WTC11 (cell line): ENCODE data around the gene TRIM17. TPM values are rescaled to one million over a fixed set of nuclear protein-coding genes. Genes with fewer than 3 reads are reported as not detected.

ENCODE experiments used
- ATAC-seq: fragments of 200-7000 bp; cut with Tn5 transposase; 2 replicates; pipeline ENCODE4 v1.10.0; 2021; ENCODE audit warnings: mild to moderate bottlenecking, moderate library complexity
- CTCF ChIA-PET: fragments of 300-600 bp; sonication (Branson Sonifier 250); formaldehyde crosslinking; loops from one replicate; lab custom pipeline; 2021; ENCODE audit warnings: antibody characterized with exemption; lab: Charles Lee
- POLR2A ChIA-PET: fragments of 350-600 bp; sonication (Branson Sonifier 250); formaldehyde crosslinking; loops from one replicate; lab custom pipeline; 2021; ENCODE audit warnings: antibody characterized with exemption; lab: Charles Lee
- DNase-seq: peaks from one replicate; pipeline ENCODE4 v3.0.0; 2021; ENCODE audit warnings: low spot score
- H3K27ac Mint-ChIP-seq: 2 replicates; pipeline ENCODE4 v1.8.0; 2021; ENCODE audit warnings: mixed read lengths
- H3K27me3 Mint-ChIP-seq: 2 replicates; pipeline ENCODE4 v1.8.0; 2021; ENCODE audit warnings: low read depth, mild to moderate bottlenecking, moderate library complexity, mixed read lengths
- H3K36me3 Mint-ChIP-seq: 2 replicates; pipeline ENCODE4 v1.8.0; 2021; ENCODE audit warnings: mixed read lengths
- H3K4me1 Mint-ChIP-seq: 2 replicates; pipeline ENCODE4 v1.8.0; 2022; ENCODE audit warnings: mixed read lengths
- H3K4me3 Mint-ChIP-seq: 2 replicates; pipeline ENCODE4 v1.8.0; 2021; ENCODE audit warnings: mild to moderate bottlenecking, moderate library complexity, mixed read lengths
- H3K9me3 Mint-ChIP-seq: 2 replicates; pipeline ENCODE4 v1.8.0; 2021; ENCODE audit warnings: mixed read lengths
- AR ChIP-seq: fragments of 250-450 bp; sonication (Bioruptor Pico); IDR thresholded peaks from 2 replicates; pipeline ENCODE4 v1.9.0; 2021; ENCODE audit warnings: mild to moderate bottlenecking
- CBFB ChIP-seq: sonication (generic); formaldehyde crosslinking; IDR thresholded peaks from 2 replicates; pipeline ENCODE4 v1.8.1; 2022; ENCODE audit warnings: mild to moderate bottlenecking, low read depth, missing genetic modification reagents
- ERG ChIP-seq: fragments of 250-450 bp; sonication (Bioruptor Pico); IDR thresholded peaks from 2 replicates; pipeline ENCODE4 v1.8.0; 2021; ENCODE audit warnings: mild to moderate bottlenecking
- ESRRA ChIP-seq: sonication (generic); formaldehyde crosslinking; IDR thresholded peaks from 2 replicates; pipeline ENCODE4 v1.8.1; 2022; ENCODE audit warnings: mild to moderate bottlenecking, missing genetic modification reagents, borderline replicate concordance
- NFE2L1 ChIP-seq: sonication (generic); formaldehyde crosslinking; IDR thresholded peaks from 2 replicates; pipeline ENCODE4 v1.8.1; 2023; ENCODE audit warnings: missing genetic modification reagents
- NR3C1 ChIP-seq: sonication (generic); formaldehyde crosslinking; conservative IDR thresholded peaks from 2 replicates; pipeline ENCODE4 v1.8.1; 2023; ENCODE audit warnings: low read depth, mild to moderate bottlenecking, missing genetic modification reagents
- RELA ChIP-seq: sonication (generic); formaldehyde crosslinking; IDR thresholded peaks from 2 replicates; pipeline ENCODE4 v1.8.1; 2022; ENCODE audit warnings: missing genetic modification reagents, mild to moderate bottlenecking, borderline replicate concordance
- SOX15 ChIP-seq: fragments of 250-450 bp; sonication (Bioruptor Pico); IDR thresholded peaks from 2 replicates; pipeline ENCODE4 v1.9.0; 2021; ENCODE audit warnings: mild to moderate bottlenecking
- ZNF232 ChIP-seq: sonication (generic); formaldehyde crosslinking; IDR thresholded peaks from 2 replicates; pipeline ENCODE4 v1.8.0; 2022; ENCODE audit warnings: mild to moderate bottlenecking, missing genetic modification reagents
- ZNF416 ChIP-seq: fragments of 250-450 bp; sonication (Bioruptor Pico); IDR thresholded peaks from 2 replicates; pipeline ENCODE4 v1.9.0; 2021; ENCODE audit warnings: mild to moderate bottlenecking, inconsistent platforms
- total RNA-seq: library from RNA; stranded (reverse); gene quantifications from 3 replicates; pipeline ENCODE4 v1.2.3, GENCODE V29; 2021
- TF ChIP-seq, protein P1 (sequence below): fragments of 250-450 bp; sonication (Bioruptor Pico); IDR thresholded peaks from 2 replicates; pipeline ENCODE4 v1.9.0; 2021; ENCODE audit warnings: moderate library complexity, mild to moderate bottlenecking, inconsistent platforms, borderline replicate concordance
- TF ChIP-seq, protein P2 (sequence below): sonication (generic); formaldehyde crosslinking; IDR thresholded peaks from 2 replicates; pipeline ENCODE4 v1.8.1; 2023; ENCODE audit warnings: mild to moderate bottlenecking, moderate library complexity, missing genetic modification reagents
- TF ChIP-seq, protein P3 (sequence below): sonication (generic); formaldehyde crosslinking; IDR thresholded peaks from 2 replicates; pipeline ENCODE4 v1.8.1; 2022; ENCODE audit warnings: low read depth, mild to moderate bottlenecking, moderate library complexity, missing genetic modification reagents, borderline replicate concordance
- TF ChIP-seq, protein P4 (sequence below): sonication (generic); formaldehyde crosslinking; IDR thresholded peaks from 2 replicates; pipeline ENCODE4 v1.8.1; 2023; ENCODE audit warnings: mild to moderate bottlenecking, missing genetic modification reagents, borderline replicate concordance
- TF ChIP-seq, protein P5 (sequence below): sonication (generic); formaldehyde crosslinking; IDR thresholded peaks from 2 replicates; pipeline ENCODE4 v1.8.0; 2022; ENCODE audit warnings: missing genetic modification reagents

Gene TRIM17
- total RNA-seq, 1 experiment from 2014 or later: 2.6 TPM

DNA sequence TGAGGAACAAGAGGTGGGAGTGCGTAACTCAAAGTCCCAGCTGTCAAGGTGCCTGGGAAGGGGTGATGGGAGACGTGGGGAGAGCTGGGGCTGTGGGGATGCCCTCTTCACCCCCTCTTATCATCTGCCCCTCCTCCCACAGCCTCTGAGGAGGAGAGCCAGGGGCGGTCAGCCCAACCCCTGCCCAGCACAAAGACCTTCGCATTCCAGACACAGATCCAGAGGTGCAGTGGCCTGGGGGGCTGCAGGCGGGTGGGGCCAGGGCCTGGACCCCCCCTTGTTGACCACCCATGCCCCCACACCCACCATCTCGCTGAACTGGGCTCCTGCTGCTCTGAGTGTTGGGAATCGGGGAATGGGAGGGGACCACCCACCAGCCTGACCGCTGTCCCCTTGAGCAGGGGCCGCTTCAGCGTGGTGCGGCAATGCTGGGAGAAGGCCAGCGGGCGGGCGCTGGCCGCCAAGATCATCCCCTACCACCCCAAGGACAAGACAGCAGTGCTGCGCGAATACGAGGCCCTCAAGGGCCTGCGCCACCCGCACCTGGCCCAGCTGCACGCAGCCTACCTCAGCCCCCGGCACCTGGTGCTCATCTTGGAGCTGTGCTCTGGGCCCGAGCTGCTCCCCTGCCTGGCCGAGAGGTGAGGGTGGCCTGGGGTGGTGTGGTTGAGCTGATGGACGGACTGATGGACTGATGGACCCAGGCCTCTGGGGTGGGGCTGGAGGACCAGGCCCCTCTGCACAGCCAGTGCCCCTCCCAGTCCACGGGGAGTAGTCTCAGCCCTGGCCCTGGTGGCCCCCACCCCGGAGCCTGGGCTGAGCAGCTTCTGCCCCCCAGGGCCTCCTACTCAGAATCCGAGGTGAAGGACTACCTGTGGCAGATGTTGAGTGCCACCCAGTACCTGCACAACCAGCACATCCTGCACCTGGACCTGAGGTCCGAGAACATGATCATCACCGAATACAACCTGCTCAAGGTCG is 39.7 kb downstream of the TRIM17 start:
- CTCF ChIA-PET: interaction anchor here (1.3 kb wide), 1 partner anchor 36 kb away, joined by 3 read pairs; no protein-coding TSS in a partner anchor
- Mint-ChIP-seq H3K27ac (no peak overlapping the region), H3K4me3 (peak overlapping the region; percentile 52), H3K9me3 (no peaks in the 10 kb centered on the region), H3K4me1 (peaks cover 12% of the 10 kb centered on the region)
- TF ChIP-seq NFE2L1 (CRISPR knock-in tag): no peak
- TF ChIP-seq ZNF232 (CRISPR knock-in tag): no peak
- TF ChIP-seq, all 79 proteins: peak for 0
- H3K27me3 Mint-ChIP-seq: peaks cover 33% of the 10 kb centered on the region
- ATAC-seq (no peak), DNase-seq (no peak)
- no peaks in the 10 kb centered on the region for H3K36me3 Mint-ChIP-seq
- POLR2A ChIA-PET: no interaction called here

GRCh38 chr1:228376262-228376628 is 40.4 kb downstream of the TRIM17 start:
- ATAC-seq (no peak), DNase-seq (no peak)
- CTCF ChIA-PET: no interaction called here
- Mint-ChIP-seq H3K4me1 (peaks cover 12% of the 10 kb centered on the region), H3K36me3 (no peaks in the 10 kb centered on the region), H3K27me3 (peaks cover 26% of the 10 kb centered on the region), H3K9me3 (no peaks in the 10 kb centered on the region), H3K4me3 (no peak overlapping the region), H3K27ac (no peak overlapping the region)
- POLR2A ChIA-PET: interaction anchor here (0.5 kb wide), 1 partner anchor 1180 kb away, joined by 4 read pairs; no protein-coding TSS in a partner anchor
- TF ChIP-seq, protein P1, sequence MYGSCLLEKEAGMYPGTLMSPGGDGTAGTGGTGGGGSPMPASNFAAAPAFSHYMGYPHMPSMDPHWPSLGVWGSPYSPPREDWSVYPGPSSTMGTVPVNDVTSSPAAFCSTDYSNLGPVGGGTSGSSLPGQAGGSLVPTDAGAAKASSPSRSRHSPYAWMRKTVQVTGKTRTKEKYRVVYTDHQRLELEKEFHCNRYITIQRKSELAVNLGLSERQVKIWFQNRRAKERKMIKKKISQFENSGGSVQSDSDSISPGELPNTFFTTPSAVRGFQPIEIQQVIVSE (CRISPR knock-in tag): no peak
- TF ChIP-seq RELA (CRISPR knock-in tag): no peak
- no peak for TF ChIP-seq ESRRA
- TF ChIP-seq, protein P2, sequence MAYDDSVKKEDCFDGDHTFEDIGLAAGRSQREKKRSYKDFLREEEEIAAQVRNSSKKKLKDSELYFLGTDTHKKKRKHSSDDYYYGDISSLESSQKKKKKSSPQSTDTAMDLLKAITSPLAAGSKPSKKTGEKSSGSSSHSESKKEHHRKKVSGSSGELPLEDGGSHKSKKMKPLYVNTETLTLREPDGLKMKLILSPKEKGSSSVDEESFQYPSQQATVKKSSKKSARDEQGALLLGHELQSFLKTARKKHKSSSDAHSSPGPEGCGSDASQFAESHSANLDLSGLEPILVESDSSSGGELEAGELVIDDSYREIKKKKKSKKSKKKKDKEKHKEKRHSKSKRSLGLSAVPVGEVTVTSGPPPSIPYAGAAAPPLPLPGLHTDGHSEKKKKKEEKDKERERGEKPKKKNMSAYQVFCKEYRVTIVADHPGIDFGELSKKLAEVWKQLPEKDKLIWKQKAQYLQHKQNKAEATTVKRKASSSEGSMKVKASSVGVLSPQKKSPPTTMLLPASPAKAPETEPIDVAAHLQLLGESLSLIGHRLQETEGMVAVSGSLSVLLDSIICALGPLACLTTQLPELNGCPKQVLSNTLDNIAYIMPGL (CRISPR knock-in tag): no peak
- TF ChIP-seq, protein P3, sequence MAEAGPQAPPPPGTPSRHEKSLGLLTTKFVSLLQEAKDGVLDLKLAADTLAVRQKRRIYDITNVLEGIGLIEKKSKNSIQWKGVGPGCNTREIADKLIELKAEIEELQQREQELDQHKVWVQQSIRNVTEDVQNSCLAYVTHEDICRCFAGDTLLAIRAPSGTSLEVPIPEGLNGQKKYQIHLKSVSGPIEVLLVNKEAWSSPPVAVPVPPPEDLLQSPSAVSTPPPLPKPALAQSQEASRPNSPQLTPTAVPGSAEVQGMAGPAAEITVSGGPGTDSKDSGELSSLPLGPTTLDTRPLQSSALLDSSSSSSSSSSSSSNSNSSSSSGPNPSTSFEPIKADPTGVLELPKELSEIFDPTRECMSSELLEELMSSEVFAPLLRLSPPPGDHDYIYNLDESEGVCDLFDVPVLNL (CRISPR knock-in tag): no peak
- TF ChIP-seq AR (CRISPR knock-in tag): no peak
- no peak for TF ChIP-seq ZNF416 (CRISPR knock-in tag)
- TF ChIP-seq, protein P4, sequence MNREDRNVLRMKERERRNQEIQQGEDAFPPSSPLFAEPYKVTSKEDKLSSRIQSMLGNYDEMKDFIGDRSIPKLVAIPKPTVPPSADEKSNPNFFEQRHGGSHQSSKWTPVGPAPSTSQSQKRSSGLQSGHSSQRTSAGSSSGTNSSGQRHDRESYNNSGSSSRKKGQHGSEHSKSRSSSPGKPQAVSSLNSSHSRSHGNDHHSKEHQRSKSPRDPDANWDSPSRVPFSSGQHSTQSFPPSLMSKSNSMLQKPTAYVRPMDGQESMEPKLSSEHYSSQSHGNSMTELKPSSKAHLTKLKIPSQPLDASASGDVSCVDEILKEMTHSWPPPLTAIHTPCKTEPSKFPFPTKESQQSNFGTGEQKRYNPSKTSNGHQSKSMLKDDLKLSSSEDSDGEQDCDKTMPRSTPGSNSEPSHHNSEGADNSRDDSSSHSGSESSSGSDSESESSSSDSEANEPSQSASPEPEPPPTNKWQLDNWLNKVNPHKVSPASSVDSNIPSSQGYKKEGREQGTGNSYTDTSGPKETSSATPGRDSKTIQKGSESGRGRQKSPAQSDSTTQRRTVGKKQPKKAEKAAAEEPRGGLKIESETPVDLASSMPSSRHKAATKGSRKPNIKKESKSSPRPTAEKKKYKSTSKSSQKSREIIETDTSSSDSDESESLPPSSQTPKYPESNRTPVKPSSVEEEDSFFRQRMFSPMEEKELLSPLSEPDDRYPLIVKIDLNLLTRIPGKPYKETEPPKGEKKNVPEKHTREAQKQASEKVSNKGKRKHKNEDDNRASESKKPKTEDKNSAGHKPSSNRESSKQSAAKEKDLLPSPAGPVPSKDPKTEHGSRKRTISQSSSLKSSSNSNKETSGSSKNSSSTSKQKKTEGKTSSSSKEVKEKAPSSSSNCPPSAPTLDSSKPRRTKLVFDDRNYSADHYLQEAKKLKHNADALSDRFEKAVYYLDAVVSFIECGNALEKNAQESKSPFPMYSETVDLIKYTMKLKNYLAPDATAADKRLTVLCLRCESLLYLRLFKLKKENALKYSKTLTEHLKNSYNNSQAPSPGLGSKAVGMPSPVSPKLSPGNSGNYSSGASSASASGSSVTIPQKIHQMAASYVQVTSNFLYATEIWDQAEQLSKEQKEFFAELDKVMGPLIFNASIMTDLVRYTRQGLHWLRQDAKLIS (CRISPR knock-in tag): no peak
- no peak for TF ChIP-seq SOX15 (CRISPR knock-in tag)
- TF ChIP-seq NR3C1 (CRISPR knock-in tag): no peak
- no peak for TF ChIP-seq CBFB (CRISPR knock-in tag)
- TF ChIP-seq, protein P5, sequence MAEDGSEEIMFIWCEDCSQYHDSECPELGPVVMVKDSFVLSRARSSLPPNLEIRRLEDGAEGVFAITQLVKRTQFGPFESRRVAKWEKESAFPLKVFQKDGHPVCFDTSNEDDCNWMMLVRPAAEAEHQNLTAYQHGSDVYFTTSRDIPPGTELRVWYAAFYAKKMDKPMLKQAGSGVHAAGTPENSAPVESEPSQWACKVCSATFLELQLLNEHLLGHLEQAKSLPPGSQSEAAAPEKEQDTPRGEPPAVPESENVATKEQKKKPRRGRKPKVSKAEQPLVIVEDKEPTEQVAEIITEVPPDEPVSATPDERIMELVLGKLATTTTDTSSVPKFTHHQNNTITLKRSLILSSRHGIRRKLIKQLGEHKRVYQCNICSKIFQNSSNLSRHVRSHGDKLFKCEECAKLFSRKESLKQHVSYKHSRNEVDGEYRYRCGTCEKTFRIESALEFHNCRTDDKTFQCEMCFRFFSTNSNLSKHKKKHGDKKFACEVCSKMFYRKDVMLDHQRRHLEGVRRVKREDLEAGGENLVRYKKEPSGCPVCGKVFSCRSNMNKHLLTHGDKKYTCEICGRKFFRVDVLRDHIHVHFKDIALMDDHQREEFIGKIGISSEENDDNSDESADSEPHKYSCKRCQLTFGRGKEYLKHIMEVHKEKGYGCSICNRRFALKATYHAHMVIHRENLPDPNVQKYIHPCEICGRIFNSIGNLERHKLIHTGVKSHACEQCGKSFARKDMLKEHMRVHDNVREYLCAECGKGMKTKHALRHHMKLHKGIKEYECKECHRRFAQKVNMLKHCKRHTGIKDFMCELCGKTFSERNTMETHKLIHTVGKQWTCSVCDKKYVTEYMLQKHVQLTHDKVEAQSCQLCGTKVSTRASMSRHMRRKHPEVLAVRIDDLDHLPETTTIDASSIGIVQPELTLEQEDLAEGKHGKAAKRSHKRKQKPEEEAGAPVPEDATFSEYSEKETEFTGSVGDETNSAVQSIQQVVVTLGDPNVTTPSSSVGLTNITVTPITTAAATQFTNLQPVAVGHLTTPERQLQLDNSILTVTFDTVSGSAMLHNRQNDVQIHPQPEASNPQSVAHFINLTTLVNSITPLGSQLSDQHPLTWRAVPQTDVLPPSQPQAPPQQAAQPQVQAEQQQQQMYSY: no peak
- no peak for TF ChIP-seq ERG (CRISPR knock-in tag)
